PC-3 (cell line): ENCODE measurements around the gene ARHGEF17. TPM values are rescaled to one million over a fixed set of nuclear protein-coding genes. Genes with fewer than 3 reads are reported as not detected.

Experiments
- ATAC-seq: fragments of 200-7000 bp; cut with Tn5 transposase; 2 replicates; pipeline ENCODE4 v1.9.1; 2020; ENCODE audit warnings: mild to moderate bottlenecking, moderate library complexity
- BruUV-seq: library from RNA; stranded (reverse); fragments of 400-500 nt; replicated peaks from 2 replicates; lab custom pipeline; 2021; lab: Mats Ljungman, UMichigan
- CTCF ChIA-PET: fragments of 300-600 bp; sonication (Branson Sonifier 250); formaldehyde crosslinking; loops from one replicate; lab custom pipeline; 2022; ENCODE audit warnings: antibody characterized with exemption; lab: Charles Lee
- POLR2A ChIA-PET: fragments of 300-600 bp; sonication (Branson Sonifier 250); formaldehyde crosslinking; loops from one replicate; lab custom pipeline; 2022; ENCODE audit warnings: antibody characterized with exemption; ENCODE audit not compliant: unreplicated experiment; lab: Charles Lee
- DNase-seq: peaks from one replicate; pipeline ENCODE4 v3.0.0-alpha.2; 2015
- H2AFZ ChIP-seq: fragments of 300-600 bp; sonication (generic); 2 replicates; pipeline ENCODE4 v1.6.0; 2016; ENCODE audit warnings: antibody characterized with exemption, low read length
- H3F3A ChIP-seq: fragments of 300-600 bp; sonication (generic); one replicate; pipeline ENCODE4 v1.6.0; 2017; ENCODE audit warnings: antibody characterized with exemption, low read length, control low read depth, mild to moderate bottlenecking; ENCODE audit not compliant: unreplicated experiment
- H3K27ac ChIP-seq: fragments of 300-600 bp; sonication (generic); 2 replicates; pipeline ENCODE4 v1.5.1; 2016; ENCODE audit warnings: mild to moderate bottlenecking, low read length
- H3K27me3 ChIP-seq: fragments of 300-600 bp; sonication (generic); 2 replicates; pipeline ENCODE4 v1.6.1; 2016; ENCODE audit warnings: low read length, mixed read lengths
- H3K36me3 ChIP-seq: fragments of 300-600 bp; sonication (generic); 2 replicates; pipeline ENCODE4 v1.6.1; 2016; ENCODE audit warnings: low read depth, mixed run types, low read length, mixed read lengths
- H3K4me1 ChIP-seq: fragments of 300-600 bp; sonication (generic); 2 replicates; pipeline ENCODE4 v1.5.1; 2016; ENCODE audit warnings: low read length; ENCODE audit not compliant: insufficient read depth
- H3K4me2 ChIP-seq: fragments of 300-600 bp; sonication (generic); 2 replicates; pipeline ENCODE4 v1.6.0; 2016; ENCODE audit warnings: low read length
- H3K4me3 ChIP-seq: fragments of 300-600 bp; sonication (generic); 2 replicates; pipeline ENCODE4 v1.5.1; 2016; ENCODE audit warnings: mild to moderate bottlenecking, low read length, mixed read lengths
- H3K79me2 ChIP-seq: fragments of 300-600 bp; sonication (generic); 2 replicates; pipeline ENCODE4 v1.6.1; 2017; ENCODE audit warnings: low read length, mixed read lengths
- H3K9ac ChIP-seq: fragments of 300-600 bp; sonication (generic); 2 replicates; pipeline ENCODE4 v1.6.0; 2016; ENCODE audit warnings: mild to moderate bottlenecking, low read length
- H3K9me2 ChIP-seq: fragments of 300-600 bp; sonication (generic); replicated peaks from 2 replicates; pipeline ENCODE4 v1.6.1; 2016; ENCODE audit warnings: mixed run types, low read length, mixed read lengths
- H3K9me3 ChIP-seq: fragments of 300-600 bp; sonication (generic); 2 replicates; pipeline ENCODE4 v1.6.1; 2016; ENCODE audit warnings: low read length, mixed read lengths
- H4K20me1 ChIP-seq: fragments of 300-600 bp; sonication (generic); 2 replicates; pipeline ENCODE4 v1.6.1; 2016; ENCODE audit warnings: low read length, mixed read lengths
- EZH2 ChIP-seq: fragments of 300-600 bp; sonication (generic); IDR thresholded peaks from one replicate; pipeline ENCODE4 v1.6.1; 2017; ENCODE audit warnings: antibody characterized with exemption, mild to moderate bottlenecking, low read length; ENCODE audit not compliant: unreplicated experiment
- EZH2phosphoT487 ChIP-seq: fragments of 300-600 bp; sonication (generic); IDR thresholded peaks from 2 replicates; pipeline ENCODE4 v1.6.1; 2018; ENCODE audit warnings: mild to moderate bottlenecking, antibody characterized with exemption, low read length, borderline replicate concordance
- intact Hi-C: fragments of 100-400 bp; cut with micrococcal nuclease; formaldehyde crosslinking; loops from 2 replicates; pipeline ENCODE4 v1.9.0; 2023
- total RNA-seq: library from RNA; depleted of rRNA; stranded (reverse); fragments of >200 nt; gene quantifications from 2 replicates; pipeline ENCODE4 v1.2.3, GENCODE V29; 2014
- TF ChIP-seq, protein P1 (sequence below): fragments of 300-600 bp; sonication (generic); conservative IDR thresholded peaks from 2 replicates; pipeline ENCODE4 v1.5.1; 2017; ENCODE audit warnings: antibody characterized with exemption, low read depth, mild to moderate bottlenecking, low read length

Gene ARHGEF17
- total RNA-seq, 1 experiment from 2014 or later: 6.2 TPM

- no TSS peak for BruUV-seq
- DNase-seq (no peak), ATAC-seq (no peak)
- Histone ChIP-seq H3K27ac (no peak overlapping the region), H3K4me3 (no peak overlapping the region), H3K27me3 (no peaks in the 10 kb centered on the region), H2AFZ (no peak overlapping the region), H3K4me1 (no peaks in the 10 kb centered on the region), H3K9ac (no peak overlapping the region), H3K36me3 (peaks cover 16% of the 10 kb centered on the region; the same call in 1 of the 2 replicates), H3K9me2 (no peaks in the 10 kb centered on the region), H3F3A (no peaks in the 10 kb centered on the region), H3K9me3 (no peaks in the 10 kb centered on the region), H3K4me2 (no peak overlapping the region), H4K20me1 (no peaks in the 10 kb centered on the region), H3K79me2 (no peaks in the 10 kb centered on the region)
- intact Hi-C loops: no loop called here
- POLR2A ChIA-PET: no interaction called here
- CTCF ChIA-PET: interaction anchor here (0.5 to 1.2 kb wide), 2 partner anchors 33 to 263 kb away, joined by 3 read pairs; no protein-coding TSS in a partner anchor
- TF ChIP-seq EZH2phosphoT487 (no peak), EZH2 (no peak)
- TF ChIP-seq, protein P1, sequence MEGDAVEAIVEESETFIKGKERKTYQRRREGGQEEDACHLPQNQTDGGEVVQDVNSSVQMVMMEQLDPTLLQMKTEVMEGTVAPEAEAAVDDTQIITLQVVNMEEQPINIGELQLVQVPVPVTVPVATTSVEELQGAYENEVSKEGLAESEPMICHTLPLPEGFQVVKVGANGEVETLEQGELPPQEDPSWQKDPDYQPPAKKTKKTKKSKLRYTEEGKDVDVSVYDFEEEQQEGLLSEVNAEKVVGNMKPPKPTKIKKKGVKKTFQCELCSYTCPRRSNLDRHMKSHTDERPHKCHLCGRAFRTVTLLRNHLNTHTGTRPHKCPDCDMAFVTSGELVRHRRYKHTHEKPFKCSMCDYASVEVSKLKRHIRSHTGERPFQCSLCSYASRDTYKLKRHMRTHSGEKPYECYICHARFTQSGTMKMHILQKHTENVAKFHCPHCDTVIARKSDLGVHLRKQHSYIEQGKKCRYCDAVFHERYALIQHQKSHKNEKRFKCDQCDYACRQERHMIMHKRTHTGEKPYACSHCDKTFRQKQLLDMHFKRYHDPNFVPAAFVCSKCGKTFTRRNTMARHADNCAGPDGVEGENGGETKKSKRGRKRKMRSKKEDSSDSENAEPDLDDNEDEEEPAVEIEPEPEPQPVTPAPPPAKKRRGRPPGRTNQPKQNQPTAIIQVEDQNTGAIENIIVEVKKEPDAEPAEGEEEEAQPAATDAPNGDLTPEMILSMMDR: no peak
Measured at GRCh38 chr11:73396985-73397384, 88.9 kb downstream of the ARHGEF17 start.

GRCh38 chr11:73397468-73398131 is 89.5 kb downstream of the ARHGEF17 start:
- H3F3A ChIP-seq: no peaks in the 10 kb centered on the region
- peaks cover 16% of the 10 kb centered on the region; the same call in 1 of the 2 replicates for H3K36me3 ChIP-seq
- no TSS peak for BruUV-seq
- DNase-seq: no peak
- H3K9ac ChIP-seq: no peak overlapping the region
- H3K27me3 ChIP-seq: no peaks in the 10 kb centered on the region
- H2AFZ ChIP-seq: no peak overlapping the region
- H3K4me1 ChIP-seq: no peaks in the 10 kb centered on the region
- no peak for ATAC-seq
- no peak overlapping the region for H3K27ac ChIP-seq
- no peak overlapping the region for H3K4me3 ChIP-seq
- H3K9me3 ChIP-seq: no peaks in the 10 kb centered on the region
- no peaks in the 10 kb centered on the region for H3K9me2 ChIP-seq
- intact Hi-C loops: no loop called here
- POLR2A ChIA-PET: no interaction called here
- TF ChIP-seq EZH2 (no peak), EZH2phosphoT487 (no peak)
- TF ChIP-seq, protein P1: no peak
- H4K20me1 ChIP-seq: no peaks in the 10 kb centered on the region
- no peaks in the 10 kb centered on the region for H3K79me2 ChIP-seq
- CTCF ChIA-PET: interaction anchor here (0.5 to 1.2 kb wide), 2 partner anchors 32 to 262 kb away, joined by 3 read pairs; no protein-coding TSS in a partner anchor
- H3K4me2 ChIP-seq: no peak overlapping the region

DNA sequence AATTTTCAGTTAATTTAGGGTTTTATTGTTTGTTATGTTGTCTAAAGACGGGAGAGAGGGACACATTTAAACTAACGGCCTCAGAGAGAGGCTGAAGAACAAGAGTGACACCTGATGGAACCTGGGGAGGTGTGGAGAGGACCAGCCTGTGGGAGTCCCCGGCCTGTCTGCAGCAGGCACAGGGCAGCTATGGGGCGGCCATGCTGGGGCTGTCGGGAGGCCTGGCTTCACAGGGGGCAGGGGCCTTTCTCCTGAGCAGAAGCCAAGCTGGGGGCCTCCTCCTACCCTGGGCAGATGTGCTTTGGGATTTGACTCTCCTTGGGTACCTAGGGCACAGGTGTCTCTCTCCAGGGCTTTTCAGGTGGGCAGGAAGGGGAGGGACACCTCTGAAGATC is 90.1 kb downstream of the ARHGEF17 start:
- H2AFZ ChIP-seq: no peak overlapping the region
- H3K4me1 ChIP-seq: no peaks in the 10 kb centered on the region
- peaks cover 16% of the 10 kb centered on the region; the same call in 1 of the 2 replicates for H3K36me3 ChIP-seq
- no peak overlapping the region for H3K4me2 ChIP-seq
- no peak for DNase-seq
- ChIA-PET CTCF (no interaction called here), POLR2A (no interaction called here)
- no peak overlapping the region for H3K27ac ChIP-seq
- no peaks in the 10 kb centered on the region for H3K79me2 ChIP-seq
- H3K9me2 ChIP-seq: no peaks in the 10 kb centered on the region
- TF ChIP-seq, protein P1: no peak
- no peak for TF ChIP-seq EZH2
- TF ChIP-seq EZH2phosphoT487: no peak
- no TSS peak for BruUV-seq
- no peaks in the 10 kb centered on the region for H3F3A ChIP-seq
- no peak for ATAC-seq
- intact Hi-C loops: no loop called here
- H3K27me3 ChIP-seq: no peaks in the 10 kb centered on the region
- H3K9ac ChIP-seq: no peak overlapping the region
- H3K4me3 ChIP-seq: no peak overlapping the region
- H3K9me3 ChIP-seq: no peaks in the 10 kb centered on the region
- H4K20me1 ChIP-seq: no peaks in the 10 kb centered on the region
